Raji (cell line): ENCODE results near the gene MKLN1.

Source experiments
- POLR2A ChIP-seq: IDR thresholded peaks from 2 replicates; pipeline ENCODE4 v1.6.1; 2011; ENCODE audit warnings: low read depth, low read length, control low read depth; ENCODE audit not compliant: insufficient read depth

Gene MKLN1

DNA sequence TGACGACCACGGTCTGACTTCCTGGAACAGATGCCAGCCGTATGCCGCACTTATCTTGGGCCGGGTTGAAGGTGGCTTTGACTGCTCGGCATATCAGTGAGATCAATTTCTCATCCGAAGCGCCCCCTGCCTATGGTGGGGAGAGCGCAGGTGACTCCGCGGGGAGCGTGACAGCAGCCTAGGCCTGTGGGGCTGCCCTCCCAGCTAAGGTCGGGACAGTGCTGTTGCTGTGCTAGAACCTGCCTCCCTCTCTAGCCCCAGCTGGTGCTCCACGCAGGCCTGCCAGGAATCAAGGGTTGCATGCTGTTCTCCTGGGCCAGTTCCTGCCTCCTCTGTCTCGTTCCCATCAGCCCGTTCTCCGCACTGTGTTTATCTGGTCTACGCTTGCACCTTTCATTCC lies 178.9 kb downstream of the MKLN1 start:
- no peak for TF ChIP-seq POLR2A

DNA sequence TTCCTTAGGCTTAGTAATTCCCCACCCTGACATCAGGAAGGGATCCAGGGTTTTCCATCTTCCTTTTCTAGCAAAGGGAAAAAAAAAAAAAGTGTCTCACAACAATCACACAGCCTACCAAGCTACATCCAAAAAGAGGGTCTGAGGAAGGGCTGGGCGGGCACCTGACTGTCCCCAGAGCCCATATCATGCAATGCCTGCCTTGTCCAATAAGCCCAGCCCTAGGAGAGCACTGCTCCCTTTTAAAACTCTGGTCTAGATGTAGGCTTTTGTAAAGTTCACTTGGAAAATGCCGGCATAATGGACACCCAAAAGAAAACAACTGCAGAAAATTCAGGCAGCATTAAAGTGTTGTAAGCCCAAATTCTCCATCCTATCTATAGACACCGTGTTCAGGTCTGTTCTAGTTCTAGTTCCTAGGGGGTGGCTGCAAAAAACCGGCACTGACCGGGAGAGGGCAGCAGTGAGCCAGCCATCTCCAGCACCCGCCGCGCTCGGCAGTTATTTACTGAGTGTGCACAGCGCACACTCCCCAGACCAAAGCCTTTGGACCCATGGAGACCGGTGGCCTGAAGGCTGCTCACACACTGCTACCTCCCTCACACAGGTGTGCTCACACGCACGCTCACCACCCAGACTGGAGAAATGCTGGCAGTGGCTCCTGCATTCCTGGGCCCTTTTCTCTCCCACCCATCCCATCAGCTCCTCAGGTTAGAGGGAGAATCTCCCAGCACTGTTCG lies 180.1 kb downstream of the MKLN1 start:
- TF ChIP-seq POLR2A = no peak

DNA sequence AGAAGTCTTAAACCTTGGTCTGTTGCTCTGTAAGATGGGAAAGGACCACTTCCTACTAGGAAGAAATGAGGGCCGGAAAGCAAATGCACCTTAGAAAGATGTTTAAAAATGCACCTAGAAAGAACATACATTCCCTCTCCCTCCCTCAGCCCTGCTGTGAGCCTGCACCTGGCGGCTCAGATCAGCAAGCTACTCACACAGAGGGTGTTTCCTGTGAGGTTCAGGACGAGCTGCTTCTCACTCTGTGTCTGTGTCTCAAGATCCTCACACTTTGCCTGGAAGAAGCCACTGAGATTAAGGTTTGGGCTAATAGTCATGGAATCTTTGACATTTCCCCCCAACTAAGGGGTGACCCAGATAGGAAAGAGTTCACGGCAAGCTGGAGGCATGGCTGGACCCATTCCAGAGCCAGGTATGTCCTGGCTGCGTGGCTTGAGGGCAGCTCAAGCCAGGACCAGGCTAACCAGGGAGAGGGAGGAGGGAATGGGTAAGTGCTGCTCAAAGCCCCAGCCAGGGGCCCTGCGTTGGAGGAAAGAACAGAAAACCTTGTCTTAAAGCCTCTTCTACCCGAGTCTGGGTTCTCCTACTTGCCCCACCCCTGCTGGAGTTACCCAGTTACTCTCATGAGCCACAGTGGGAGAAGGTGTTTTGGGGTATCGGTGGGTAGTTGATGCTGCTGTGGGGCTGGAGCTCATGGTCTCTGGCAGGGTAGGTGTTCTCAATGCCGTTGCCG lies 181.2 kb downstream of the MKLN1 start:
- no peak for TF ChIP-seq POLR2A

DNA sequence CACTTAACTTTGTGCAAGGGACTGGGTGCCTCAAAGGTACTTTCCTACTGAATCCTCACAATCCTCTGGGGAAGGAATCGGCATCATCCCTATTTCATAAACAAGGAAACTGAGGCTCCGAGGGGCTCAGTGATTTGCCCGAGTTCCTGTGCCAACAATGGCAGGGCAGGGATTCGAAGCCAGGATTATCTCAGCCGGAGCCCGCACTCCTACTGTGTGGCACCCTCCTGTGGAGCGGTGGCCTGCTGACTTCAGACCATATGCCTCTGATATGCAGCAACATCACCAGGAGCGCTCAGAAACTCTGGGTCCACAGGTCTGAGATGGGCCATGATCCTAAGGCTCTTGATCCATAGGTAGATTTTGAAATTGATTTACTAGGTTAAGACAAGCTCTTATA lies 182.1 kb downstream of the MKLN1 start:
- no peak for TF ChIP-seq POLR2A

DNA sequence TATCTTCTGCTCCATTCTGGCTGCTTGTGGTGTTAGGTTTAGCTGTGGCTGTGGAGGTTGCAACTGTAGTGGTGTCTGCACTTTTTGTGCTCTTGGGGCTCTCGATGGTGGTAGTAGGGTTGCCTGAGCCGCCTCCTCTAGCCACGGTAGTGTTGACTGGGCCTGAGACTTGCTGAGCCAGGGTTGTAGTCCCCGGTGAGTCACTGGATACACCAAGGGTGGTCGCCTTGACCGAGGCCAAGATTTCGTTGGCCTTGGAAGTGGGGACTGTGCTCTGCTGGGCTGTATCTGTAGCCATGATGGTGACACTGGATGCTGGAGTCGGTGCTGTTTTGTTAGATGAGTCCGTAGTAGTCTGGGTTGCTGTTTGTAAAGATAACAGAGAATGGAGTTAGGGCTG lies 183.4 kb downstream of the MKLN1 start:
- TF ChIP-seq POLR2A = no peak

DNA sequence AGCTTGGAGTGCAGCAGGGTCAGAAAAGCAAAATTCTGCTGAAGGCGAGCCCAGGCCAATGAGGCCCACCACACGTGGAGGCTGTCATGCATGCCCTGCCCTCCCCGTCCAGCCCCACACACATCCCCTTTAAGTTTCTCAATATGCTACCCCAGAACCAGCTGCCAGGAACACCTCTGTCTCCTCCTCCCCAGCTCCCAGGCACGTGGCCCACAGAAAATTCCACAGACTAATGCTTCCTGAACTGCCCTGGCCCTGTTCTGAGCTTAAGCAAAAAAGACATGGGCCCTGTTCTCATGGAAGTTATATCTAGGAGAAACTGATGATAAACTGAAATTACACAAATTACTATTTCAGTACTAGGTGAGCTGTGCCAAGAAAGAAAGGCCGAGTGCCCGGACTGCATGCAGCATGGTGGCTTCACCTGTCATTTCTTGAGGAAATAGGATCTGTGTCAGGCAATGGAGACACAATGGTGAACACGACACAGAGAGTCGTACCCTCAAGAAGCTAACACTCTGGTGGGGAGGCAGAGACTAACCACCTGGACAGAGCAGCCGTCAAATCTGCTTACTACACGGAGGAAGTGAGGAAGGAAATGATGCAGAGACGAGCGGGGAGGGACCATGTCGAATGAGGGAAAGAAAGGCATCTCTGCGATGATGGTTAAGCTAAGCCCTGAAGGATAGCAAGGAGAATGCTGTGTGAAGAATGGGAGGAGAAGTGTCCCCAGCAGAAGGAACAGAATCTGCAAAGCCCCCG lies 184.3 kb downstream of the MKLN1 start:
- TF ChIP-seq POLR2A = no peak

DNA sequence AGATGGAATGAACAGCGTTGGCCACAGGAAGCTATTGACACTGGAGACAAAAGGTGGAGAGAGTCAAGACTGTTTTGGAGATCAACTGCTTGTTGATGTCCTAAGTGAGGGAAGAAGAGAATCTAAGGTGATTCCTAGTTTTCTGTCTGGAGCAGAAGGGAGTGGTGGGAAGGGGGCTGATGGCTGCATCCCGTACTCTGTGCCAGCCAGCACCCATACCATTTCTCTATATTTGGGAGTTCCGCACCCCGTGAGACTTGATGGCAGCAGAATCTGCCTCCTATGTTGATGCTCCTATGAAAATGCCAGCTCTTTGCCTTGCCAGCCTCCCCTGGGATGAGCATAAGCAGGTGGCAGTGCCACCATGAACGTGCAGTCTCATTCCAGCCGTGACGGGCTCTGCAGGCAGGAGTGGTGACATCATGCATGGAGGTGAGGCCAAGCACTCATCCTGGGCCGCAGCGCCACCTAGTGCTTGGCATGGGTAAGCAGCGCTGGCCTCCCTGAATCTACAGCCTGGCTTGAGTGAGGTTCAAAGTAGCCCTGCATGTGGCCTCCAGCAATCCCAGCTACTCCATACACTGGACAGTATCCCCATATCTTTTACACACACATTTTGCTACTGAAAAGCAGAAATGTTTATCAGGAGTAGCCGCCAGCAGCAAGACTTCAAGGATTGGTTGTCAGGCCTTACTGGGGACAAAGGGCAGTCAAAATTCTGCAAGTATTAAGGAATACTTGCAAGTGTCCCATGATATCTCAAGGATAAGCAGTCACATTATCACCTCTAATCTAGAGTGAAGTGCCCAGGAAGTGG lies 185.8 kb downstream of the MKLN1 start:
- no peak for TF ChIP-seq POLR2A

DNA sequence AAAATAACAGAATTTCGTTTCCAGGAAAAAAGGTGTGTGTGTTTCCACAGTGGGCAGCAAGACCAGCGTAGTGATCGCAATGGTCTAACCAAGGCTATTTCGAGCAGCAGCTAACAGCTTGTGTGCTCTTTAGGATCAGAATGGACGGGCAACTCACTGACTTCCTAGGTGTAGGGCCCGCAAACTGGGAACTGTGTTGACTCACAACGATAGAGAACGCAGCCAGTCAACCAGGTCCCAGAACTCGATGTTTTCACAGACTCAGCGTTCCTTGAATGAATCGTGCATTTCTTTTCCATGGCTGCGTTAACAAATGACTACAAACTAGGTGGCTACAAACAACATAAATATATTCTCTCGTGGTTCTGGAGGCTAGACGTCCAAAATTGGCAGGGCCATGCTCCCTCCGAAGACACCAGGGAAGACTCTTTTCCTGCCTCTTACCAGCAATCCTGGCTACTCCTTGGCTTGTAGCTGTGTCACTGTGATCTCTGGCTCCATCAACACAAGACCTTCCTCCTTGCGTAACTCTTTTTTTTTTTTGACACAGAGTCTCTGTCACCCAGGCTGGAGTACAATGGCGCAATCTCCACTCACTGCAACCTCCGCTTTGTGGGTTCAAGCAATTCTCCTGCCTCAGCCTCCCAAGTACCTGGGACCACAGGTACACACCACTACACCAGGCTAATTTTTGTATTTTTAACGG lies 189.7 kb downstream of the MKLN1 start:
- TF ChIP-seq POLR2A = no peak

DNA sequence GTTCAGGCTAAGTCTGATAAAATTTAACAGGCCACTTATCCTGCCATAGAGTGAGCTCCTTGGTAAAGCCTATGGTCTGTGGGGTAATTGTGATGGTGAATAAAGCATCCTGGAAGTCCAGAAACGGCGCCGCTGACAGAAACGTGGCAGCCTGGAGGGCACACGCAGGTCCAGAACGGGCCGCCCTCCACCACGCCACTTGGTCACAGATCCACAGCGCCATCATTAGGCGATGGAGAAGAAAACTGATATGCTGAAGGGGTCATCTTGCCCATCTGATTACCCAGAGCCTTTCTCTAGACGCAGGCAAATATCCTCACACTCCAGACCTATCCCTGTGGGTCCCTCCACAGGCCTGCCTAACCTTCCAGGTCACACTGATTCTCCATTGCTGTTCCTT lies 190.9 kb downstream of the MKLN1 start:
- no peak for TF ChIP-seq POLR2A

DNA sequence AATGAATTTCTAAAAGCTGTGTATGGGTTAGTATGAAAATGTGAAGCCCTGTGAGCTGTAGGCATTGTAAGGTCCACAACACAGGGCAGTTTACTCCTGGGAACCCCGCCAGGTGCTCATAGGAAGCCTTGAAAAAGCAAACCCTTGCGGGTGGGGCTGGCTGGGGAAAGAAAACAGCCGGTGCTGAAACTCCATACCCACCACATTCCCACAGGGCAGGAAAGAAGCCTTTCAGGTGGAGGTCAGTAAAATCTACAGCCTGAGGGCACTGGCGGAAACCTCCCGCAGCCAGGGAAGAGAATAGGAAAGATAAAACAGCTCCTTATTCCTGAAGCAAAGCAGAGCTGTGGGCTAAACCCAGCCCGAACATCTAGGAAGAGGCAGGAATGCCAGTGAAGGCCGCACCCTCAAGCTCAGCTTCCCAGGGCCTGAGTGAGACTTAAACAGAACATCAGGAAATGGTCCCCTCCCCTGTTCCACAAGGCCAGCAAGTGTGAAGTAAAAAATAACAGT lies 194.0 kb downstream of the MKLN1 start:
- TF ChIP-seq POLR2A = no peak

DNA sequence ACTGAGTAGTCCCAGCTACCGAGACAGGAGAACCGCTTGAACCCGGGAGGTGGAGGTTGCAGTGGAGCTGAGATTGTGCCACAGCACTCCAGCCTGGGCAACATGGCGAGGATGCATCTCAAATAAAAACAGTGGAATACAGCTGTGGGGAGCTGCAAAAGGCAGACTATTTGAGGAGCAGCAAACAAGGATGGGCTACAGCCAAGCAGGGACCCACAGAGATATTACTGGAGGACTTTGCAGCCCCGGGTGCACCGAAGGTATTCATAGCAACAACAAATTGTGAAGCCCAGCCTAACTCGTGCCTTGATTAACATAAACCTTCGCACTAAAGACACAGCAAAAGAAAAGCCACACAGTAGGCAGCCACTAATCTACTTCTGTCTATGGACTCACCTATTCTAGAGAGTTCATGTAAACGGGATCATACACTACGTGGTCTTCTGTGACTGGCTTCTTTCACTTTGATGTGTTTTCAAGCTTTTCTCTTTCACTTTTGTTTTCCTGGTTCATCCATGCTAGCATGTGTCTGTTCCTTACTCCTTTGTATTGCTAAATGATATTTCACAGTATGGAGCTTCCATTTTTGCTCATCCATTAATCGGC lies 194.8 kb downstream of the MKLN1 start:
- TF ChIP-seq POLR2A = no peak

DNA sequence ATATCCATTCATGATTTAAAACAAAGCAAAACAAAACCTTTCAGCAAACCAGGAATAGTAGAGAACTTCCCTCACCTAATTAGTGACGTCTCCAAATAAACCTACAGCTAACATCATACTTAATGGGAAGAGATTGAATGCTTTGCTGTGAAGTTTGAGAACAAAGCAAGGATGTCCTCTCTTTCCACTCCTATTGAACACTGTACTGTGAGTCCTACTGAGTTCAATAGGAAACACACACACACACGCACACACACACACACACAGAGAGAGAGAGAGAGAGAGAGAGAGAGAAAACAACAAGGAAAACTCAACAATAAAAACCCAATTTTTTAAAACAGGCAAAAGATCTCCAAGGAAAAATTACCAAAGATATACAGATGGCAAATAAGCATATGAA lies 196.4 kb downstream of the MKLN1 start:
- no peak for TF ChIP-seq POLR2A

DNA sequence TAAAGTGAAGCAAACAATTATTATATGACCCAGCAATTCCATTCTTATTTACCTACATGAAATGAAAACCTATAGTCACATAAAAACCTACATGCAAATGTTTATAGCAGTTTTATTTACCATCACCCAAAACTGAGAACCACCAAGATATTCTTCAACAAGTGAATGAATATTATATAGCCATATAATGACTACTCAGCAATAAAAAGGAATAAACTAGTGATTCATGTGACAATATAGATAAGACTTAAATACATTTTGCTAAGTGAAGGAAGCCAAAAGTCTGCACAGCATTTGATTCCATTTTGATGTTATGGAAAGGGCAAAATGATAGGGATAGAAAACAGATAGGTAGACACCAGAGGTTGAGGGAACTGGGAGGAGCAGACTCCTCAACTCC lies 197.0 kb downstream of the MKLN1 start:
- no peak for TF ChIP-seq POLR2A

DNA sequence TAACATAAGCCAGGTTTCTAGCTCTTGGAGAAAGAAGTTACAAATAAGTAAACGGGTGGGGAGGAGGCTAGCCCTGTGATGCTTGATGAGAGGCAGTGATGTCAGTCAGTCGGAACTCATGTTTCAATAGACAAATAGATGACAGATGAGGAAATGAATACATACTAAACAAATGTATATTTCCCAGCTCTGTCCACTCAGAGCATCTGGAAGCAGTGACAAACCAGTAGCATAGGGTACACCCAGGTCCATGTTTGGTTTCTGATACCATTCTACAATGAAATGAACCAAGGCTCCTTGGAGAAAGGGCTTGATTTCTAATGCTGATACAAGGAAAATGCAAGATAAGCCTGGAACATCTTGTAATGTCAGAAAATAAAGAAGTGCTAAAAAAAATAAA lies 198.1 kb downstream of the MKLN1 start:
- no peak for TF ChIP-seq POLR2A
